Endothelial cell of umbilical vein (primary cell): Measurements from ENCODE around the gene EXOSC9.

ENCODE experiments used
- CTCF ChIP-seq, 2 donors: IDR thresholded peaks; 1 replicate in 1 of 2; 2 replicates in 1 of 2; pipeline ENCODE4 v1.5.1; 2011; ENCODE audit warnings: low read length in 2 of 2, mild to moderate bottlenecking in 2 of 2, moderate library complexity in 2 of 2, control low read depth in 1 of 2, inconsistent platforms in 1 of 2, low read depth in 1 of 2; ENCODE audit not compliant: insufficient read depth in 1 of 2; ENCODE audit errors: extremely low read depth in 1 of 2
- EZH2 ChIP-seq: IDR thresholded peaks from 2 replicates; pipeline ENCODE4 v1.6.1; 2012; ENCODE audit warnings: borderline replicate concordance, low read depth, mild to moderate bottlenecking, moderate library complexity, low read length, inconsistent platforms; ENCODE audit not compliant: severe bottlenecking
- FOS ChIP-seq: IDR thresholded peaks from 2 replicates; pipeline ENCODE4 v1.6.1; 2011; ENCODE audit warnings: mild to moderate bottlenecking, low read length, moderate library complexity, borderline replicate concordance; ENCODE audit not compliant: insufficient read depth
- MAX ChIP-seq: IDR thresholded peaks from 2 replicates; pipeline ENCODE4 v1.6.1; 2011; ENCODE audit not compliant: insufficient read depth, insufficient read length
- MYC ChIP-seq: IDR thresholded peaks from one replicate; pipeline ENCODE4 v1.6.1; 2011; ENCODE audit warnings: mild to moderate bottlenecking, low read depth, low read length
- POLR2A ChIP-seq: IDR thresholded peaks from 2 replicates; pipeline ENCODE4 v1.6.1; 2012; ENCODE audit warnings: low read depth, mild to moderate bottlenecking, control low read depth, low read length
- POLR2AphosphoS5 ChIP-seq: IDR thresholded peaks from 2 replicates; pipeline ENCODE4 v1.6.1; 2012; ENCODE audit warnings: low read depth, mild to moderate bottlenecking, control low read depth, low read length, moderate library complexity; ENCODE audit not compliant: insufficient read depth

- TF ChIP-seq FOS (no peak), CTCF (IDR thresholded peaks at IDR 0.05; ENCODE audit: extremely low read depth in 1 of 2, insufficient read depth in 1 of 2, low read depth in 1 of 2, low read length in 2 of 2) (no peak), MAX (no peak), EZH2 (no peak), MYC (no peak), POLR2A (no peak), POLR2AphosphoS5 (no peak)
Measured at GRCh38 chr4:121767166-121767565, 34.0 kb upstream of the EXOSC9 start.
